AG09319 (cell line): ENCODE data around the gene SCNN1A.

Experiments
- DNase-seq: peaks from one replicate; pipeline ENCODE4 v3.0.0-alpha.2; 2010; ENCODE audit warnings: low read depth; ENCODE audit errors: extremely low read depth
- CTCF ChIP-seq: IDR thresholded peaks from 2 replicates; pipeline ENCODE4 v1.5.1; 2011; ENCODE audit warnings: low read depth, mild to moderate bottlenecking, inconsistent platforms, low read length, moderate library complexity

The SCNN1A gene

DNA sequence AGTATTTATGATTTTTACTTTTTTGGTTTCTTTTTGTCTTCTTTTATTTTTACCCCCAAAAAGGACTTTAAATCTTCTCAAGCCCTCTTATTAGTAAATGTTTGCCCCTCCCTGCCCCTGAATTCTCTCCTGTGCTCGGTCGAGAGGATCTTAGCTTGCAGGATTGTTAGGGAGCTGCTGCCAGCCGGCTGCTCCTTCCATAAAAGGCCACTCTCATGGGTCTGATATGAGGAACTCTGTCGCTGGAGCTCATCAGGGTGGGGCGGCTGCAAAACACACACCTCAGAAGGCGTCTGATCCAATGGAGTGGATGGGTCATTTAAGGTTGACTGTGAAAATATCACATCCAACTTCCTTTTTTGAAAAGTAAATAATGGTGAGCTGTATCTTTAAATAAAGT lies 17.1 kb upstream of the SCNN1A start:
- no peak for TF ChIP-seq CTCF
- no peak for DNase-seq

DNA sequence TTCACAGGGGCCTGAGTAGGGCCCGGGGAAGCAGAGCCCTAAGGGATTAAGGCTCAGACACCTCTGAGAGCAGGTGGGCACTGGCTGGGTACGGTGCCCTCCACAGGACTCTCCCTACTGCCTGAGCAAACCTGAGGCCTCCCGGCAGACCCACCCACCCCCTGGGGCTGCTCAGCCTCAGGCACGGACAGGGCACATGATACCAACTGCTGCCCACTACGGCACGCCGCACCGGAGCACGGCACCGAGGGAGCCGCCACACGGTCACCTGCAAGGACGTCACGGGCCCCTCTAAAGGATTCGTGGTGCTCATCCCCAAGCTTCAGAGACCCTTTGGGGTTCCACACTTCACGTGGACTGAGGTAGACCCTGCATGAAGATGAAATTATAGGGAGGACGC lies 15.7 kb upstream of the SCNN1A start:
- no peak for DNase-seq
- no peak for TF ChIP-seq CTCF

DNA sequence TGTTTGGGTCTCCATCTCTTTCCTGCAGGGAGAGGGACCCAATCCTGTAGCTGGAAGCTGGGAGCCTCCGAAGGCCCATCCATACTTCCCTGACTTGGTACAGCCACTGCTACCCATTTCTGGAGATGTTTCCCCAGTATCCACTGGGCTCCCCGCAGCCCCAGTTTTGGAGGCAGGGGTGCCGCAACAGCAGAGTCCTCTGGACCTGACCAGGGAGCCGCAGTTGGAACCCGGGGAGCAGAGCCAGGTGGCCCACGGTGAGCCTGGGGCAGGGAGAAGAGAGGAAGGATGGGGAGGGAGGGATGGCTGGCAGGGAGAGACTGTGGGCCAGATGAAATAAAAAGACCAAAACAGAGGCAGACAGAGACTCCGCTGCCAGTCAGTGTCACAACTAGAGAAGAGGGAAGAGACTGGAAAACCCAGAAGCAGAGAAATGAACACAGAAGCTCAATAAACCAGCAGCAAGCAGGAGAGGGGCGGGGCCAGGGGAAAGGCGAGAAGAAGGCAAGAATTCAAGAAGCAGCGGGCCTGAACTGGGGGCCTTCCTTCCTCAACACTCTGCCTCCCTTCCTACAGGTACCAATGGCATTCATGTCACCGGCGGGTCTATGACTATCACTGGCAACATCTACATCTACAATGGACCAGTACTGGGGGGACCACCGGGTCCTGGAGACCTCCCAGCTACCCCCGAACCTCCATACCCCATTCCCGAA lies 14.9 kb upstream of the SCNN1A start:
- DNase-seq: no peak
- no peak for TF ChIP-seq CTCF

- DNase-seq: no peak
- TF ChIP-seq CTCF: no peak
Observed at GRCh38 chr12:6387541-6387940, 12.2 kb upstream of the SCNN1A start.

DNA sequence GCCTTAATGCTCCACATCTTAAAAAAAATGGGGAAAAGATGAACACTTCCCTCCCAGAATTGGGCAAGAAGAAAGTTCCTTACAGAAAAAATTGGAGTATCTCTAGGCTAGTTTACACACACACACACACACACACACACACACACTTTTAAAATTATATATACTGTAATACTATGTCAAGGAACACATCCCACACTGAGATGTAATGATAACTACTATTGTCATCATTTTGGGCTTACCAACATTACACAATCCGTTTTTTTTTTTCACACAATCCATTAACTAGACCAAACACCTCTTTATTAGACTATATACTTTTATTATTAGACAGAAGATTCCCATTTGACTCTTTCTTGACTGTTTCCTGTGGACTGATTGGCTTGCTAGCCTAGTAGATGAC lies 11.1 kb upstream of the SCNN1A start:
- no peak for TF ChIP-seq CTCF

GRCh38 chr12:6386038-6386437 lies 10.7 kb upstream of the SCNN1A start:
- no peak for TF ChIP-seq CTCF
- no peak for DNase-seq

More for the DNA sequence above, 11.1 kb upstream of the SCNN1A start:
- no peak for DNase-seq

DNA sequence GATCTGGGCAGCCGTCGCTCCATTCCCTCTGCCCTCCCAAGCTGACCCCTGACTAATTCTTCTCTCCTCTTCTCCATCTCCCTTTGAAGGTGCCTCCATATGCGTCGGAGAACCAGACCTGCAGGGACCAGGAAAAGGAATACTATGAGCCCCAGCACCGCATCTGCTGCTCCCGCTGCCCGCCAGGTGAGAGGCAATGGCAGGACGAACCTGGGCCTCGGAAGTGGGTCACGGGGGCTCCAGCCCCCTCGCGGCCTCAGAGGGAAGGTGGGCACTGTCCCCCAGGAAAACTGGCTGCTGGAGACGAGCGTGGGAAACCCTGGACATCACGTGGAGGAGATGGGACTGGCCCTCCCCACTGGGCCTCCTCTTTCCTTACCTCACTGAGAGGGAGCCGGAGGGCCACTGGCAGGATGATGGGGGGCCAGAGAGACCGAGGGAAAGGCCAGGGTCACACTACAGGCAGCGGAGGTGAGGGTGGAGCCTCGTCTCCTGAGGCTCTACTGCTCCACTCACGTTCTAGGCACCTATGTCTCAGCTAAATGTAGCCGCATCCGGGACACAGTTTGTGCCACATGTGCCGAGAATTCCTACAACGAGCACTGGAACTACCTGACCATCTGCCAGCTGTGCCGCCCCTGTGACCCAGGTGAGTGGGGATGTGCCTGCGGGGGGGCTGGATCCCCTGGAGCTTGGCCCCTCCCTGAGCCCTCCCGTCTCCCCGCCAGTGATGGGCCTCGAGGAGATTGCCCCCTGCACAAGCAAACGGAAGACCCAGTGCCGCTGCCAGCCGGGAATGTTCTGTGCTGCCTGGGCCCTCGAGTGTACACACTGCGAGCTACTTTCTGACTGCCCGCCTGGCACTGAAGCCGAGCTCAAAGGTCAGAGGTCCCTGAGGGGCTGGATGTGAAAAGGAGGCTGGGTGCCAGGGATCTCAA lies 9.4 kb upstream of the SCNN1A start:
- no peak for DNase-seq
- TF ChIP-seq CTCF: no peak
